Ovary (tissue), 9 donors: ENCODE data around the gene MDP1. TPM values are rescaled to one million over a fixed set of nuclear protein-coding genes. Genes with fewer than 3 reads are reported as not detected.
A peak's percentile ranks its signal among the peaks of the same experiment; 100 is the strongest.

Experiments used
- DNase-seq, 5 donors: peaks; one replicate each; pipeline ENCODE4 v3.0.0-alpha.2; 2019 to 2020
- H3K27ac ChIP-seq, 2 donors: fragments of 200-600 bp; one replicate each; pipeline versions ENCODE4 v1.5.1 to v1.8.0; 2019 to 2022
- H3K27me3 ChIP-seq: fragments of 200-600 bp; one replicate; pipeline ENCODE4 v1.8.0; 2022
- H3K36me3 ChIP-seq: fragments of 200-600 bp; sonication (generic); one replicate; pipeline ENCODE4 v1.5.1; 2019
- H3K4me1 ChIP-seq: one replicate; pipeline ENCODE4 v1.8.1; 2013; ENCODE audit warnings: mild to moderate bottlenecking, moderate library complexity; ENCODE audit not compliant: insufficient read depth
- H3K4me3 ChIP-seq: fragments of 200-600 bp; sonication (generic); one replicate; pipeline ENCODE4 v1.5.1; 2017
- H3K9me3 ChIP-seq, 2 donors: fragments of 200-600 bp in 1 of 2; sonication (generic) in 1 of 2; one replicate each; pipeline versions ENCODE4 v1.5.1 to v1.8.1; 2013 to 2019; ENCODE audit warnings: mild to moderate bottlenecking in 1 of 2, moderate library complexity in 1 of 2
- EP300 ChIP-seq: sonication (generic); formaldehyde crosslinking; IDR thresholded peaks from one replicate; pipeline ENCODE4 v1.6.1; 2017; ENCODE audit warnings: antibody characterized with exemption
- POLR2A ChIP-seq: fragments of 450-650 bp; IDR thresholded peaks from one replicate; pipeline ENCODE4 v1.6.1; 2017; ENCODE audit warnings: antibody characterized with exemption, mild to moderate bottlenecking, moderate library complexity
- WGBS, 3 donors: extraction: QIAGEN DNeasy Blood & Tissue Kit in 1 of 3; methylation state at CpG; one replicate each; pipeline versions ENCODE4 v1.1.5 to v1.1.7; 2013 to 2017; 5-methylcytosine and 5-hydroxymethylcytosine counted together
- intact Hi-C, 4 donors: fragments of 100-400 bp; cut with DNase I; formaldehyde crosslinking; loops; one replicate each; pipeline versions ENCODE4 v1.11.0 to v1.15.1; 2022 to 2023
- polyA plus RNA-seq, 2 donors: library from polyadenylated mRNA; stranded (reverse); fragments of 200-250 nt in 1 of 2; fragments of 350-450 nt in 1 of 2; fragmentation: Illumina TruSeq in 1 of 2; extraction: RNeasy Lipid Tissue Mini Kit (QIAGEN cat#74804) in 1 of 2; gene quantifications; one replicate each; pipeline ENCODE4 v1.2.3, GENCODE V29; 2013 to 2014
- total RNA-seq, 7 donors: library from RNA; depleted of rRNA in 2 of 7; stranded (reverse); fragments of >200 nt in 2 of 7; fragmentation: NEBNext Ultra II Directional in 3 of 7; extraction: Animal tissue kit (Norgen Biotek cat#: 25700) in 3 of 7; gene quantifications; one replicate each; pipeline versions ENCODE4 v1.1.0 to v1.2.4, GENCODE V29; 2016 to 2023
- TF ChIP-seq, protein P1 (sequence below), 3 donors: fragments of 450-650 bp in 2 of 3; fragments of 200-600 bp in 1 of 3; IDR thresholded peaks; one replicate each; pipeline versions ENCODE4 v1.5.1 to v1.8.0; 2016 to 2022; ENCODE audit warnings: antibody characterized with exemption in 3 of 3, mild to moderate bottlenecking in 1 of 3
- donor health status: DM: no; HTN: no; CAD: no; lungs with moderate emphysema.
- donor health status: DM: no; HTN: no; CAD: no.
- donor health status: Bipolar disorder and iron deficiency.
- donor health status: DM: yes; HTN: yes; CAD: no.
- donor health status: DM: no; HTN: no; CAD: no.
- donor health status: DM: yes; HTN: yes; CAD: no.

MDP1 gene
- total and polyA plus RNA-seq, 9 donors, result 15.5 to 32.6 (median 19.4) TPM

GRCh38 chr14:24176599-24176998 is 39.3 kb downstream of the MDP1 start:
- TF ChIP-seq EP300 (no peak), POLR2A (no peak)
- TF ChIP-seq, protein P1, sequence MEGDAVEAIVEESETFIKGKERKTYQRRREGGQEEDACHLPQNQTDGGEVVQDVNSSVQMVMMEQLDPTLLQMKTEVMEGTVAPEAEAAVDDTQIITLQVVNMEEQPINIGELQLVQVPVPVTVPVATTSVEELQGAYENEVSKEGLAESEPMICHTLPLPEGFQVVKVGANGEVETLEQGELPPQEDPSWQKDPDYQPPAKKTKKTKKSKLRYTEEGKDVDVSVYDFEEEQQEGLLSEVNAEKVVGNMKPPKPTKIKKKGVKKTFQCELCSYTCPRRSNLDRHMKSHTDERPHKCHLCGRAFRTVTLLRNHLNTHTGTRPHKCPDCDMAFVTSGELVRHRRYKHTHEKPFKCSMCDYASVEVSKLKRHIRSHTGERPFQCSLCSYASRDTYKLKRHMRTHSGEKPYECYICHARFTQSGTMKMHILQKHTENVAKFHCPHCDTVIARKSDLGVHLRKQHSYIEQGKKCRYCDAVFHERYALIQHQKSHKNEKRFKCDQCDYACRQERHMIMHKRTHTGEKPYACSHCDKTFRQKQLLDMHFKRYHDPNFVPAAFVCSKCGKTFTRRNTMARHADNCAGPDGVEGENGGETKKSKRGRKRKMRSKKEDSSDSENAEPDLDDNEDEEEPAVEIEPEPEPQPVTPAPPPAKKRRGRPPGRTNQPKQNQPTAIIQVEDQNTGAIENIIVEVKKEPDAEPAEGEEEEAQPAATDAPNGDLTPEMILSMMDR (IDR thresholded peaks at IDR 0.05), result no peak
- WGBS, 3 donors, result 90 to 95% (median 94%) methylated on average over 5 of the region's 5 CpGs
- Histone ChIP-seq H3K36me3 (no peaks in the 10 kb centered on the region), H3K4me1 (peaks cover 5% of the 10 kb centered on the region), H3K9me3 (no peaks in the 10 kb centered on the region), H3K27ac (no peak overlapping the region), H3K4me3 (no peak overlapping the region), H3K27me3 (no peaks in the 10 kb centered on the region)
- intact Hi-C loops, result no loop called here
- no peak for DNase-seq

DNA sequence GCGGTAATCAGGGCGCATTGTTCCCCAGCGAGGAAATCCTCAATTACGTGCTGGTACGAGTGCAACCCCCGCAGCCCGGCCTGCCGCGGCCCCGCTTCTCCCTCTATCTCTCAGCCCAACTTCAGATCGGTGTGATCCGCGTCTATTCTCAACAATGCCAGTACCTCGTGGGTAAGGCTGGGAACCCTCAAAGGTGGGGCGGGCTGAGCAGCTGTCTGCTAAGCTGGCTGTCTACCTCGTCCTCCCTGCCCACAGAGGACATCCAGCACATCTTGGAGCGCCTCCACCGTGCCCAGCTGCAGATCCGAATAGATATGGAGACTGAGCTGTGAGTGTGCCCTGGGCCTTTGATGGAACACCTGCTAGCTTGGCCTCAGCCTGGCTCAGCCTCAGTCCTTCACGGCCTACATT is 43.0 kb downstream of the MDP1 start:
- no peak overlapping the region for H3K27ac ChIP-seq
- H3K4me1 ChIP-seq, result peaks cover 8% of the 10 kb centered on the region
- DNase-seq, result no peak
- TF ChIP-seq, protein P1 (IDR thresholded peaks at IDR 0.05), result no peak
- TF ChIP-seq EP300 (no peak), POLR2A (no peak)
- H3K36me3 ChIP-seq, result no peaks in the 10 kb centered on the region
- H3K9me3 ChIP-seq, result no peaks in the 10 kb centered on the region
- no peak overlapping the region for H3K4me3 ChIP-seq
- 53 to 65% (median 55%) methylated on average over 20 of the region's 20 CpGs for WGBS, 3 donors
- intact Hi-C loops, result no loop called here
- H3K27me3 ChIP-seq, result no peaks in the 10 kb centered on the region

DNA sequence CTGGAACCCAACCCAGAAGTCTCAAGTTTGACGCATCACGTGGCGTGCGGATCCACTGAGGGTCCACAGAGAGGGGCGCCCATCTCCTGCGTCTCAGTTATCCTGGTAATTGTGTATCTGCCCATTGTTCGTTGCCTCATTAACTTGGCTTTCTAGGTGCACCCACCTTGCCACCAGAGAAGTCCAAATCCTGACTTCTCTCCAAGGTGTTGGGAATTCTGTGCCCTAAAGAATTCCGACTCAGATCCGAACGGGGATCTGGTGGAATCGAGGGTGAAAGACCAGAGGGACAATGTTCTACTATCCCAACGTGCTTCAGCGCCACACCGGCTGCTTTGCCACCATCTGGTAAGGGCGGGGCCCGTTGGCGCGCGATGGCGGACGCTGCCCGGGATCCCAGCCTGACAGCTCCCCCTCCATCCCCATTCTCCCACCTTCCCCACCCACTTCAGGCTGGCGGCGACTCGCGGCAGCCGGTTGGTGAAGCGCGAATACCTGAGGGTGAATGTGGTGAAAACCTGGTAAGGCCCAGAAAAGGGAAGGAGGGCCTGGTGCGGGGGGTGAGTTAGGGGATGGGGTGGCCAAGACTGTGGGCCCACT is 43.5 kb downstream of the MDP1 start:
- H3K27me3 ChIP-seq, result no peaks in the 10 kb centered on the region
- DNase-seq, result no peak
- intact Hi-C loops, result no loop called here

GRCh38 chr14:24171422-24172260 is 44.2 kb downstream of the MDP1 start, which contains the start of gene REC8:
Gene REC8 (plus strand): TSS chr14:24172080. CDS start chr14:24172553, 473 bp downstream.
- H3K36me3 ChIP-seq, result no peaks in the 10 kb centered on the region
- DNase-seq, result peak; percentile 45 to 85 (median 67)
- no peaks in the 10 kb centered on the region for H3K9me3 ChIP-seq
- TF ChIP-seq POLR2A, result no peak
- TF ChIP-seq, protein P1 (IDR thresholded peaks at IDR 0.05), result no peak
- TF ChIP-seq EP300, result no peak
- no peak within 1 kb of the TSS for H3K27ac ChIP-seq
- peaks cover 8% of the 10 kb centered on the region for H3K4me1 ChIP-seq
- no peaks in the 10 kb centered on the region for H3K27me3 ChIP-seq
- intact Hi-C loops, result no loop called here
- H3K4me3 ChIP-seq, result peak within 1 kb of the TSS; percentile 17
- WGBS, 3 donors, result 9 to 14% (median 10%) methylated on average over 62 to 63 of the region's 63 CpGs

More for the DNA sequence above, 43.5 kb downstream of the MDP1 start:
- no peak overlapping the region for H3K27ac ChIP-seq
- 21 to 39% (median 24%) methylated on average over 29 to 30 of the region's 30 CpGs for WGBS, 3 donors
- H3K4me1 ChIP-seq, result peaks cover 8% of the 10 kb centered on the region
- TF ChIP-seq EP300, result no peak
- TF ChIP-seq POLR2A, result no peak
- TF ChIP-seq, protein P1 (IDR thresholded peaks at IDR 0.05), result no peak
- no peaks in the 10 kb centered on the region for H3K9me3 ChIP-seq
- H3K4me3 ChIP-seq, result peak overlapping the region; percentile 17
- H3K36me3 ChIP-seq, result no peaks in the 10 kb centered on the region
